Measurements from ENCODE around the gene BEGAIN. TPM values are rescaled to one million over a fixed set of nuclear protein-coding genes. Genes with fewer than 3 reads are reported as not detected.

BEGAIN gene
- total and polyA plus RNA-seq, 2 donors (not counting 3 experiments of a cell fraction or from before 2014, with no cell fraction given), result 0.49 TPM; not detected in 1

DNA sequence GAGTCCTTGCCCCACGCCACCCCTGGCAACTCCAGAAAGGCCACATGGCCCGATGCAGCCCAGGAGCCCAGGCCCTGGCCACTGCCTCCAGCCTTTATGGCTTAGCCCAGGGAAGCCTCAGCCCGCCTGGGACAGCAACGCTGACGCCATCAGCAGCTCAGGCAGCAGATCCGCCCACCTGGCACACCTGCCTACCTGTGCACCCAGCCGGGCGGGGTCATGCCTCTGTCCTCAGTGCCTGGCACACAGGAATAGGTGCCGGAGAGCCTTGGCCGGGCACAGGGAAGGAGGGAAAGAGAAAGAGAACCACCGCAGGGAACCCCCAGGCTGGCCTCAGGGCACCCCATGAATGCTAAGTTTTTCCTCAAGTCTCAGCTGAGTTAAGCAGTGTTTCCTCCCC lies 21.1 kb downstream of the BEGAIN start:
- Histone ChIP-seq H3K27me3 (ENCODE audit: control insufficient read depth in 2 of 2, insufficient read depth in 2 of 2, low read length in 2 of 2) (peaks cover 27 to 32% of the 10 kb centered on the region in 2 experiments), H3K4me1 (ENCODE audit: control insufficient read depth, extremely low read depth, insufficient read depth, low read length) (peaks cover 2% of the 10 kb centered on the region), H3K4me2 (ENCODE audit: insufficient read depth, low read length) (no peak overlapping the region), H3K79me2 (ENCODE audit: control insufficient read depth, insufficient read depth, low read length) (no peaks in the 10 kb centered on the region), H3K9me3 (replicated peaks; ENCODE audit: control insufficient read depth, insufficient read depth, low read length) (no peaks in the 10 kb centered on the region), H3K36me3 (ENCODE audit: control insufficient read depth in 2 of 2, extremely low read depth in 1 of 2, insufficient read depth in 2 of 2, low read length in 2 of 2) (no peaks in the 10 kb centered on the region), H2AFZ (ENCODE audit: low read depth, low read length) (no peak overlapping the region), H3K4me3 (replicated peaks in 1 of 3; ENCODE audit: insufficient read depth in 1 of 3, low read depth in 1 of 3, low read length in 3 of 3) (no peak overlapping the region), H4K20me1 (replicated peaks; ENCODE audit: control insufficient read depth, extremely low read depth, insufficient read depth, low read length) (no peaks in the 10 kb centered on the region), H3K9me1 (replicated peaks; ENCODE audit: control insufficient read depth, extremely low read depth, insufficient read depth, low read length) (no peaks in the 10 kb centered on the region), H3K9ac (replicated peaks; ENCODE audit: extremely low read depth, insufficient read depth, low read length) (no peak overlapping the region), H3K27ac (ENCODE audit: insufficient read depth, low read depth, low read length) (no peak overlapping the region)
- intact Hi-C loops (cut with micrococcal nuclease), result no loop called here
- no peak for DNase-seq (ENCODE audit: low read depth, low spot score)
- dilution Hi-C loops (cut with MboI; ENCODE audit: extremely low pct_ligation_motif_present, low sequenced_read_pairs), result no loop called here
- ChIA-PET POLR2A (no interaction called here), CTCF (no interaction called here)
- no peak for FAIRE-seq
- BruUV-seq (replicated peaks), result no TSS peak
- no peak for TF ChIP-seq JUN (IDR thresholded peaks at IDR 0.05; ENCODE audit: borderline replicate concordance, insufficient read depth, insufficient read length, low read depth)
- TF ChIP-seq EZH2 (IDR thresholded peaks at IDR 0.05; ENCODE audit: borderline replicate concordance, low read depth, low read length, severe bottlenecking), result no peak
- TF ChIP-seq GATA2 (IDR thresholded peaks at IDR 0.05; ENCODE audit: insufficient read depth, insufficient read length, low read depth, low read length), result no peak
- TF ChIP-seq, protein P1, sequence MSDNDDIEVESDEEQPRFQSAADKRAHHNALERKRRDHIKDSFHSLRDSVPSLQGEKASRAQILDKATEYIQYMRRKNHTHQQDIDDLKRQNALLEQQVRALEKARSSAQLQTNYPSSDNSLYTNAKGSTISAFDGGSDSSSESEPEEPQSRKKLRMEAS (IDR thresholded peaks at IDR 0.05; ENCODE audit: insufficient read depth, insufficient read length), result no peak
- no peak for TF ChIP-seq FOS (IDR thresholded peaks at IDR 0.05; ENCODE audit: borderline replicate concordance, insufficient read depth, low read length)
- TF ChIP-seq POLR2A (IDR thresholded peaks at IDR 0.05; ENCODE audit: low read depth, low read length), result no peak
- TF ChIP-seq MYC (IDR thresholded peaks at IDR 0.05; ENCODE audit: low read depth, low read length), result no peak
- no peak for TF ChIP-seq POLR2AphosphoS5 (IDR thresholded peaks at IDR 0.05; ENCODE audit: insufficient read depth, low read depth, low read length)
- TF ChIP-seq, protein P2, sequence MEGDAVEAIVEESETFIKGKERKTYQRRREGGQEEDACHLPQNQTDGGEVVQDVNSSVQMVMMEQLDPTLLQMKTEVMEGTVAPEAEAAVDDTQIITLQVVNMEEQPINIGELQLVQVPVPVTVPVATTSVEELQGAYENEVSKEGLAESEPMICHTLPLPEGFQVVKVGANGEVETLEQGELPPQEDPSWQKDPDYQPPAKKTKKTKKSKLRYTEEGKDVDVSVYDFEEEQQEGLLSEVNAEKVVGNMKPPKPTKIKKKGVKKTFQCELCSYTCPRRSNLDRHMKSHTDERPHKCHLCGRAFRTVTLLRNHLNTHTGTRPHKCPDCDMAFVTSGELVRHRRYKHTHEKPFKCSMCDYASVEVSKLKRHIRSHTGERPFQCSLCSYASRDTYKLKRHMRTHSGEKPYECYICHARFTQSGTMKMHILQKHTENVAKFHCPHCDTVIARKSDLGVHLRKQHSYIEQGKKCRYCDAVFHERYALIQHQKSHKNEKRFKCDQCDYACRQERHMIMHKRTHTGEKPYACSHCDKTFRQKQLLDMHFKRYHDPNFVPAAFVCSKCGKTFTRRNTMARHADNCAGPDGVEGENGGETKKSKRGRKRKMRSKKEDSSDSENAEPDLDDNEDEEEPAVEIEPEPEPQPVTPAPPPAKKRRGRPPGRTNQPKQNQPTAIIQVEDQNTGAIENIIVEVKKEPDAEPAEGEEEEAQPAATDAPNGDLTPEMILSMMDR (IDR thresholded peaks at IDR 0.05; ENCODE audit: extremely low read depth in 1 of 2, insufficient read depth in 1 of 2, low read depth in 1 of 2, low read length in 2 of 2), result no peak
